GM04503 (cell line): ENCODE data around the gene MYL5.
"Not testable (repeated sequence)": the region's sequence is repeated elsewhere in the genome, so short reads cannot be mapped to it uniquely, and the experiment has no call there.

ENCODE experiments used
- DNase-seq: peaks from one replicate; pipeline ENCODE4 v3.0.0-alpha.2; 2012; ENCODE audit warnings: low read depth

The MYL5 gene

GRCh38 chr4:729336-730315 is 55.3 kb downstream of the MYL5 start:
- DNase-seq = no peak

- no peak for DNase-seq
Measured at GRCh38 chr4:730511-730910, 56.2 kb downstream of the MYL5 start.

GRCh38 chr4:730946-731904 is 56.9 kb downstream of the MYL5 start:
- DNase-seq = not testable (repeated sequence)
